GM23338 (cell line): Measurements from ENCODE around the gene INSRR. TPM values are rescaled to one million over a fixed set of nuclear protein-coding genes. Genes with fewer than 3 reads are reported as not detected.

Experiments used
- ATAC-seq: fragments of 200-7000 bp; cut with Tn5 transposase; 3 replicates; pipeline ENCODE4 v1.9.1; 2020
- DNase-seq: peaks from one replicate; pipeline ENCODE4 v3.0.0-alpha.2; 2015; ENCODE audit warnings: low spot score
- H2AFZ ChIP-seq: fragments of 200-600 bp; sonication (generic); 2 replicates; pipeline ENCODE4 v1.8.0; 2016; ENCODE audit warnings: antibody characterized with exemption, mild to moderate bottlenecking, moderate library complexity
- H3F3A ChIP-seq: fragments of 200-600 bp; sonication (generic); replicated peaks from 2 replicates; pipeline ENCODE4 v1.8.0; 2017; ENCODE audit warnings: antibody characterized with exemption, mixed run types, low read depth
- H3K27ac ChIP-seq: fragments of 200-600 bp; sonication (generic); 2 replicates; pipeline ENCODE4 v1.6.1; 2016; ENCODE audit warnings: low read depth
- H3K27me3 ChIP-seq: fragments of 200-600 bp; sonication (generic); 2 replicates; pipeline ENCODE4 v1.8.0; 2016; ENCODE audit warnings: mild to moderate bottlenecking, mixed run types, moderate library complexity; ENCODE audit not compliant: insufficient read depth
- H3K36me3 ChIP-seq: fragments of 200-600 bp; sonication (generic); 2 replicates; pipeline ENCODE4 v1.8.0; 2016; ENCODE audit warnings: mild to moderate bottlenecking; ENCODE audit not compliant: insufficient read depth
- H3K4me1 ChIP-seq: fragments of 200-600 bp; sonication (generic); 2 replicates; pipeline ENCODE4 v1.8.0; 2016; ENCODE audit warnings: mild to moderate bottlenecking, moderate library complexity; ENCODE audit not compliant: insufficient read depth
- H3K4me2 ChIP-seq: fragments of 200-600 bp; sonication (generic); 2 replicates; pipeline ENCODE4 v1.7.1; 2017; ENCODE audit warnings: mixed run types
- H3K4me3 ChIP-seq: fragments of 200-600 bp; sonication (generic); 2 replicates; pipeline ENCODE4 v1.6.1; 2016; ENCODE audit warnings: mixed run types
- H3K79me2 ChIP-seq: fragments of 200-600 bp; sonication (generic); replicated peaks from 2 replicates; pipeline ENCODE4 v1.8.0; 2017; ENCODE audit warnings: mild to moderate bottlenecking; ENCODE audit not compliant: insufficient read depth
- H3K9me2 ChIP-seq: fragments of 200-600 bp; sonication (generic); 2 replicates; pipeline ENCODE4 v1.8.0; 2017; ENCODE audit not compliant: insufficient read depth
- H4K20me1 ChIP-seq: fragments of 200-600 bp; sonication (generic); replicated peaks from 2 replicates; pipeline ENCODE4 v1.8.0; 2017; ENCODE audit warnings: mild to moderate bottlenecking; ENCODE audit not compliant: insufficient read depth
- H3K27ac Mint-ChIP-seq: 2 replicates; pipeline ENCODE4 v1.8.0; 2020; ENCODE audit warnings: inconsistent platforms, mild to moderate bottlenecking, moderate library complexity, mixed read lengths
- H3K27me3 Mint-ChIP-seq: 3 replicates; pipeline ENCODE4 v1.8.0; 2022; ENCODE audit warnings: low read depth, mild to moderate bottlenecking, moderate library complexity, mixed read lengths, inconsistent platforms; ENCODE audit not compliant: insufficient read depth, poor library complexity
- H3K36me3 Mint-ChIP-seq: 3 replicates; pipeline ENCODE4 v1.8.0; 2021; ENCODE audit warnings: low read depth, mild to moderate bottlenecking, inconsistent platforms, moderate library complexity, mixed read lengths
- H3K4me1 Mint-ChIP-seq: 3 replicates; pipeline ENCODE4 v1.8.0; 2020; ENCODE audit warnings: mild to moderate bottlenecking, inconsistent platforms, mixed read lengths
- H3K4me3 Mint-ChIP-seq: 3 replicates; pipeline ENCODE4 v1.8.0; 2021; ENCODE audit warnings: moderate library complexity, mild to moderate bottlenecking, inconsistent platforms, mixed read lengths
- H3K9me3 Mint-ChIP-seq: 3 replicates; pipeline ENCODE4 v1.8.0; 2020; ENCODE audit warnings: moderate library complexity, mild to moderate bottlenecking, inconsistent platforms, mixed read lengths
- CREB1 ChIP-seq: fragments of 250-450 bp; sonication (Bioruptor Pico); IDR thresholded peaks from 2 replicates; pipeline ENCODE4 v1.5.0; 2020; ENCODE audit warnings: low read depth, mild to moderate bottlenecking, moderate library complexity
- STAT1 ChIP-seq: IDR thresholded peaks from one replicate; pipeline ENCODE4 v1.6.1; 2016; ENCODE audit warnings: antibody characterized with exemption; ENCODE audit not compliant: unreplicated experiment
- ZNF331 ChIP-seq: fragments of 250-450 bp; sonication (Bioruptor Pico); IDR thresholded peaks from 2 replicates; pipeline ENCODE4 v1.5.0; 2020; ENCODE audit warnings: low read depth, mild to moderate bottlenecking, moderate library complexity
- polyA plus RNA-seq: library from polyadenylated mRNA; unstranded; fragments of >200 nt; fragmentation: Nextera tagmentation; extraction: Ambion mirVana; gene quantifications from 2 replicates; pipeline ENCODE4 v1.2.1, GENCODE V29; 2016
- total RNA-seq: library from RNA; depleted of rRNA; stranded (reverse); fragments of >200 nt; shearing (Covaris generic); gene quantifications from 2 replicates; pipeline ENCODE4 v1.2.3, GENCODE V29; 2014
- TF ChIP-seq, protein P1 (sequence below): fragments of 250-450 bp; sonication (Bioruptor Pico); IDR thresholded peaks from 2 replicates; pipeline ENCODE4 v1.5.0; 2020; ENCODE audit warnings: mild to moderate bottlenecking, moderate library complexity
- TF ChIP-seq, protein P2 (sequence below): IDR thresholded peaks from one replicate; pipeline ENCODE4 v1.6.1; 2018; ENCODE audit warnings: antibody characterized with exemption; ENCODE audit not compliant: unreplicated experiment

The INSRR gene
- total and polyA plus RNA-seq, 2 experiments from 2014 or later, result not detected

DNA sequence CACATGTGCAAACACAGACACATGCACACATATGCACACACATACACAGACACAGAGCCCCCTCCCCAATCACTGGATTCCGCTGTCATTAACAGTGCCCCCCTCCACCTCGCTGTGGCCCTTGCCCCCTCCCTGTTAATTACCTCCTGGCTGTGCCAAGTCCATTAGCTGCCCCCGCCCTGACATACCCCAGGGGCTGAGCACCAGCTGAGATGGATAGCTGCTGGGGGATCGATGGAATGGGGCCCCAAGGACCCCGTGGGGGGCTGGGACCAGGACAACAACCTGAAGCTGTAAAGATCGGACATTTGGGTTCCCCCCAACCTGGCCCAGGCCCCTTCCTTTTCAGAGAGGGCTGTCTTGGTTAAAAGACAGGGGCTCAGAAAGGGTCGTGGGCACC, 25.0 kb upstream of the INSRR start (continued):
- TF ChIP-seq, protein P1, sequence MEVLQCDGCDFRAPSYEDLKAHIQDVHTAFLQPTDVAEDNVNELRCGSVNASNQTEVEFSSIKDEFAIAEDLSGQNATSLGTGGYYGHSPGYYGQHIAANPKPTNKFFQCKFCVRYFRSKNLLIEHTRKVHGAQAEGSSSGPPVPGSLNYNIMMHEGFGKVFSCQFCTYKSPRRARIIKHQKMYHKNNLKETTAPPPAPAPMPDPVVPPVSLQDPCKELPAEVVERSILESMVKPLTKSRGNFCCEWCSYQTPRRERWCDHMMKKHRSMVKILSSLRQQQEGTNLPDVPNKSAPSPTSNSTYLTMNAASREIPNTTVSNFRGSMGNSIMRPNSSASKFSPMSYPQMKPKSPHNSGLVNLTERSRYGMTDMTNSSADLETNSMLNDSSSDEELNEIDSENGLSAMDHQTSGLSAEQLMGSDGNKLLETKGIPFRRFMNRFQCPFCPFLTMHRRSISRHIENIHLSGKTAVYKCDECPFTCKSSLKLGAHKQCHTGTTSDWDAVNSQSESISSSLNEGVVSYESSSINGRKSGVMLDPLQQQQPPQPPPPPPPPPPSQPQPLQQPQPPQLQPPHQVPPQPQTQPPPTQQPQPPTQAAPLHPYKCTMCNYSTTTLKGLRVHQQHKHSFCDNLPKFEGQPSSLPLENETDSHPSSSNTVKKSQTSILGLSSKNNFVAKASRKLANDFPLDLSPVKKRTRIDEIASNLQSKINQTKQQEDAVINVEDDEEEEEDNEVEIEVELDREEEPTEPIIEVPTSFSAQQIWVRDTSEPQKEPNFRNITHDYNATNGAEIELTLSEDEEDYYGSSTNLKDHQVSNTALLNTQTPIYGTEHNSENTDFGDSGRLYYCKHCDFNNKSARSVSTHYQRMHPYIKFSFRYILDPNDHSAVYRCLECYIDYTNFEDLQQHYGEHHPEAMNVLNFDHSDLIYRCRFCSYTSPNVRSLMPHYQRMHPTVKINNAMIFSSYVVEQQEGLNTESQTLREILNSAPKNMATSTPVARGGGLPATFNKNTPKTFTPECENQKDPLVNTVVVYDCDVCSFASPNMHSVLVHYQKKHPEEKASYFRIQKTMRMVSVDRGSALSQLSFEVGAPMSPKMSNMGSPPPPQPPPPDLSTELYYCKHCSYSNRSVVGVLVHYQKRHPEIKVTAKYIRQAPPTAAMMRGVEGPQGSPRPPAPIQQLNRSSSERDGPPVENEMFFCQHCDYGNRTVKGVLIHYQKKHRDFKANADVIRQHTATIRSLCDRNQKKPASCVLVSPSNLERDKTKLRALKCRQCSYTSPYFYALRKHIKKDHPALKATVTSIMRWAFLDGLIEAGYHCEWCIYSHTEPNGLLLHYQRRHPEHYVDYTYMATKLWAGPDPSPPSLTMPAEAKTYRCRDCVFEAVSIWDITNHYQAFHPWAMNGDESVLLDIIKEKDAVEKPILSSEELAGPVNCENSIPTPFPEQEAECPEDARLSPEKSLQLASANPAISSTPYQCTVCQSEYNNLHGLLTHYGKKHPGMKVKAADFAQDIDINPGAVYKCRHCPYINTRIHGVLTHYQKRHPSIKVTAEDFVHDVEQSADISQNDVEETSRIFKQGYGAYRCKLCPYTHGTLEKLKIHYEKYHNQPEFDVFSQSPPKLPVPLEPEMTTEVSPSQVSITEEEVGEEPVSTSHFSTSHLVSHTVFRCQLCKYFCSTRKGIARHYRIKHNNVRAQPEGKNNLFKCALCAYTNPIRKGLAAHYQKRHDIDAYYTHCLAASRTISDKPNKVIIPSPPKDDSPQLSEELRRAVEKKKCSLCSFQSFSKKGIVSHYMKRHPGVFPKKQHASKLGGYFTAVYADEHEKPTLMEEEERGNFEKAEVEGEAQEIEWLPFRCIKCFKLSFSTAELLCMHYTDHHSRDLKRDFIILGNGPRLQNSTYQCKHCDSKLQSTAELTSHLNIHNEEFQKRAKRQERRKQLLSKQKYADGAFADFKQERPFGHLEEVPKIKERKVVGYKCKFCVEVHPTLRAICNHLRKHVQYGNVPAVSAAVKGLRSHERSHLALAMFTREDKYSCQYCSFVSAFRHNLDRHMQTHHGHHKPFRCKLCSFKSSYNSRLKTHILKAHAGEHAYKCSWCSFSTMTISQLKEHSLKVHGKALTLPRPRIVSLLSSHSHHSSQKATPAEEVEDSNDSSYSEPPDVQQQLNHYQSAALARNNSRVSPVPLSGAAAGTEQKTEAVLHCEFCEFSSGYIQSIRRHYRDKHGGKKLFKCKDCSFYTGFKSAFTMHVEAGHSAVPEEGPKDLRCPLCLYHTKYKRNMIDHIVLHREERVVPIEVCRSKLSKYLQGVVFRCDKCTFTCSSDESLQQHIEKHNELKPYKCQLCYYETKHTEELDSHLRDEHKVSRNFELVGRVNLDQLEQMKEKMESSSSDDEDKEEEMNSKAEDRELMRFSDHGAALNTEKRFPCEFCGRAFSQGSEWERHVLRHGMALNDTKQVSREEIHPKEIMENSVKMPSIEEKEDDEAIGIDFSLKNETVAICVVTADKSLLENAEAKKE (CRISPR knock-in tag), result no peak
- TF ChIP-seq, protein P2, sequence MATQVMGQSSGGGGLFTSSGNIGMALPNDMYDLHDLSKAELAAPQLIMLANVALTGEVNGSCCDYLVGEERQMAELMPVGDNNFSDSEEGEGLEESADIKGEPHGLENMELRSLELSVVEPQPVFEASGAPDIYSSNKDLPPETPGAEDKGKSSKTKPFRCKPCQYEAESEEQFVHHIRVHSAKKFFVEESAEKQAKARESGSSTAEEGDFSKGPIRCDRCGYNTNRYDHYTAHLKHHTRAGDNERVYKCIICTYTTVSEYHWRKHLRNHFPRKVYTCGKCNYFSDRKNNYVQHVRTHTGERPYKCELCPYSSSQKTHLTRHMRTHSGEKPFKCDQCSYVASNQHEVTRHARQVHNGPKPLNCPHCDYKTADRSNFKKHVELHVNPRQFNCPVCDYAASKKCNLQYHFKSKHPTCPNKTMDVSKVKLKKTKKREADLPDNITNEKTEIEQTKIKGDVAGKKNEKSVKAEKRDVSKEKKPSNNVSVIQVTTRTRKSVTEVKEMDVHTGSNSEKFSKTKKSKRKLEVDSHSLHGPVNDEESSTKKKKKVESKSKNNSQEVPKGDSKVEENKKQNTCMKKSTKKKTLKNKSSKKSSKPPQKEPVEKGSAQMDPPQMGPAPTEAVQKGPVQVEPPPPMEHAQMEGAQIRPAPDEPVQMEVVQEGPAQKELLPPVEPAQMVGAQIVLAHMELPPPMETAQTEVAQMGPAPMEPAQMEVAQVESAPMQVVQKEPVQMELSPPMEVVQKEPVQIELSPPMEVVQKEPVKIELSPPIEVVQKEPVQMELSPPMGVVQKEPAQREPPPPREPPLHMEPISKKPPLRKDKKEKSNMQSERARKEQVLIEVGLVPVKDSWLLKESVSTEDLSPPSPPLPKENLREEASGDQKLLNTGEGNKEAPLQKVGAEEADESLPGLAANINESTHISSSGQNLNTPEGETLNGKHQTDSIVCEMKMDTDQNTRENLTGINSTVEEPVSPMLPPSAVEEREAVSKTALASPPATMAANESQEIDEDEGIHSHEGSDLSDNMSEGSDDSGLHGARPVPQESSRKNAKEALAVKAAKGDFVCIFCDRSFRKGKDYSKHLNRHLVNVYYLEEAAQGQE, result no peak
- no peak for TF ChIP-seq CREB1 (CRISPR knock-in tag)

DNA sequence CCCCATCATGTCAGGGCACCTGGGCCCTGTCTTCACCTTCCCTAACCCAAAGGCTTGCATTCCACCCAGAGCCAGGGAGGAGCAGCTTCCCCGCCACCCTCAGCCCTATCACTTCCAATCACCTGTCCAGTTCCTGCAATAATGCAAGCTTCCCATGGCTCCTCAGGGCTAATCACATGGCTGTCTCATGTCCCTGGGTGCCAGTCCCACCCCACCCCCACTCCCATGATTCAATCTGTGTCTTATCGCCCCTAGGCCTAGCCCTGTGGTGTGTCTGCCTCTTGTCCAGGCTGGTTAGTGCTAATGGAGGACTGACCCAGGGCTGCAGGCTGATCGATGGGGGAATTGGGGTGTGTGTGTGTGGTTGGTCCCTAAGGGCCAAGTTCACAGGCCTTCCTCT, 23.6 kb upstream of the INSRR start:
- Histone ChIP-seq H3F3A (no peaks in the 10 kb centered on the region), H3K4me3 (no peak overlapping the region), H4K20me1 (no peaks in the 10 kb centered on the region), H3K79me2 (no peaks in the 10 kb centered on the region), H3K27me3 (peaks cover 38% of the 10 kb centered on the region), H3K4me1 (peaks cover 16% of the 10 kb centered on the region; the same call in 1 of the 2 replicates), H3K9me2 (no peaks in the 10 kb centered on the region), H2AFZ (no peak overlapping the region), H3K4me2 (no peak overlapping the region), H3K27ac (no peak overlapping the region), H3K36me3 (no peaks in the 10 kb centered on the region)
- peaks cover 34% of the 10 kb centered on the region for H3K27me3 Mint-ChIP-seq
- H3K9me3 Mint-ChIP-seq, result no peaks in the 10 kb centered on the region
- no peak overlapping the region for H3K27ac Mint-ChIP-seq
- H3K4me1 Mint-ChIP-seq, result peaks cover 45% of the 10 kb centered on the region
- H3K4me3 Mint-ChIP-seq, result no peak overlapping the region
- H3K36me3 Mint-ChIP-seq, result no peaks in the 10 kb centered on the region
- DNase-seq (no peak), ATAC-seq (no peak)
- TF ChIP-seq, protein P1 (CRISPR knock-in tag), result no peak
- TF ChIP-seq ZNF331 (no peak), STAT1 (no peak)
